HFF-Myc (cell line): Measurements from ENCODE around the gene IL19.

ENCODE experiments used
- DNase-seq: peaks from one replicate; pipeline ENCODE4 v3.0.0-alpha.2; 2011; ENCODE audit warnings: low read depth; ENCODE audit errors: extremely low read depth
- H3K4me3 ChIP-seq: replicated peaks from 2 replicates; pipeline ENCODE4 v1.5.1; 2011; ENCODE audit warnings: low read depth, mild to moderate bottlenecking, control low read depth, low read length
- CTCF ChIP-seq: IDR thresholded peaks from 2 replicates; pipeline ENCODE4 v1.5.1; 2012; ENCODE audit warnings: mild to moderate bottlenecking, low read depth, low read length, control low read depth; ENCODE audit errors: missing control alignments

The IL19 gene

GRCh38 chr1:206785182-206785765 lies 14.7 kb downstream of the IL19 start:
- TF ChIP-seq CTCF: no peak
- H3K4me3 ChIP-seq: no peak overlapping the region
- no peak for DNase-seq

GRCh38 chr1:206786212-206786886 lies 15.8 kb downstream of the IL19 start:
- TF ChIP-seq CTCF: no peak
- DNase-seq: no peak
- no peak overlapping the region for H3K4me3 ChIP-seq

- TF ChIP-seq CTCF: no peak
- H3K4me3 ChIP-seq: no peak overlapping the region
- DNase-seq: no peak
Observed at GRCh38 chr1:206787891-206788290, 17.3 kb downstream of the IL19 start.

GRCh38 chr1:206788487-206789050 lies 18.0 kb downstream of the IL19 start:
- H3K4me3 ChIP-seq: no peak overlapping the region
- no peak for TF ChIP-seq CTCF
- DNase-seq: no peak

GRCh38 chr1:206790502-206791250 lies 20.1 kb downstream of the IL19 start:
- H3K4me3 ChIP-seq: no peak overlapping the region
- TF ChIP-seq CTCF: no peak
- no peak for DNase-seq

- DNase-seq: no peak
Observed at GRCh38 chr1:206792939-206793607, 22.5 kb downstream of the IL19 start.

More at GRCh38 chr1:206792939-206793607, 22.5 kb downstream of the IL19 start:
- no peak for TF ChIP-seq CTCF
- H3K4me3 ChIP-seq: no peak overlapping the region
